GM19238 (cell line): ENCODE results near the gene TTYH1.
"Not testable (repeated sequence)": the region's sequence is repeated elsewhere in the genome, so short reads cannot be mapped to it uniquely, and the experiment has no call there.

Experiments used
- DNase-seq: peaks from one replicate; pipeline ENCODE4 v3.0.0; 2011; ENCODE audit warnings: low spot score; ENCODE audit not compliant: insufficient read length

Gene TTYH1

DNA sequence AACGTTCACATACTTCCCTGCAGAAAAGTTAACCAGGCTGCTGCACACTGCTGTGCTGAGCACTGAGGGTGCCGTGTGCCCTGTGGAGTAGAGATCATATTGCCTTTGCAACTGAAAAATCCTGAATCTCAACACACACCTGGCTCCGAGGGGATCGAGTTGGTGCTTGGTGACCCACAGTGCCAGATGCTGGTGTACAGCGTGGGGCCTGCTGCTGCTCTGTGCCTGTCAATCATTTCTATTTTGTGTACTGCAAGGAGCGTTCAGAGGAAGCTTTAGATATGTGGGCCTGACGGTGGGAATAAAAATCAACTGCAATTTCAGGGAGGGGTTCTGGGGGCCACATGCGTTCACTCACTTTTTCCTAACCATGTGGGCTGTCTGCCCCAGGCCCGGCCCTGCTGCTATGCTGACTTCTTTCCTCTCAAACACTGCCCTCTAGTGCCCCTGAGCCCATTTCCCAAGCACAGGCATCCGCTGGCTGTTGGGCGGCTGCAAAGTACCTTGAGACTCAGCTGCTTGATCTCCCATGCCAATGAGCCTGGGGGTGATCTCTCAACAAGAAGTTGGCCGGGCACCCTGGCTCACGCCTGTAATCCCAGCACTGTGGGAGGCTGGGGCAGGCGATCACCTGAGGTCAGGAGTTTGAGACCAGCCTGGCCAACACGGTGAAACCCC lies 24.0 kb downstream of the TTYH1 start:
- DNase-seq, result no peak

DNA sequence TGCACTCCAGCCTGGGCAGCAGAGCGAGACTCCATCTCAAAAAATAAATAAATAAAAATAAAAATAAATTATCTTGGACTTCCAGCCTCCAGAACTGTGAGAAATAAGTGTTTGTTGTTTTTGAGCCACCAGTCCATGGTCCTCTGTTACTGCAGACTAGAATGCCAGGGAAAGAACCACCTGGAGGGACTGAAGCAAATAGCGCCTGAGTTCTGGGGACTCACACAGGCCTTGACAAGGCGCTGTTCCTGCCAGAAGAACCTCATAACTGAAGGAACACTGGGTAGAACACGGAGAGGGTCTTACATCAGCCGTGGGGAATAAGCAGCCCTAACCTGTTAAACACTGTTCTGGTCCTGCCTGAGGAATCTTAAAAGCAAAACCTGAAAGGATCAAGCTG lies 25.4 kb downstream of the TTYH1 start:
- no peak for DNase-seq

DNA sequence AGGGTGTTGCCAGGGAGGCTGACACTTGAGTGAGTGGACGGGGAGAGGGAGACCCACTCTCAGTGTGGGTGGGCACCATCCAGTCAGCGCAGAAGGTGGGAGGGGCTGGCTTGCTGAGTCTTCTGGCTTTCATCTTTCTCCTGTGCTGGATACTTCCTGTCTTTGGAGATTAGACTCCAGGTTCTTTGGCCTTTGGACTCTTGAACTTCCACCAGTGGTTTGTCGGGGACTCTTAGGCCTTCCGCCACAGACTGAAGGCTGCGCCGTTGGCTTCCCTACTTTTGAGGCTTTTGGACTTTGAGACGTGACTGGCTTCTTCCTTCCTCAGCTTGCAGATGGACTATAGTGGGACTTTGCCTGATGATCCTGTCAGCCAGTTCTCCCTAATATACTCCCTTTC lies 29.5 kb downstream of the TTYH1 start:
- no peak for DNase-seq

DNA sequence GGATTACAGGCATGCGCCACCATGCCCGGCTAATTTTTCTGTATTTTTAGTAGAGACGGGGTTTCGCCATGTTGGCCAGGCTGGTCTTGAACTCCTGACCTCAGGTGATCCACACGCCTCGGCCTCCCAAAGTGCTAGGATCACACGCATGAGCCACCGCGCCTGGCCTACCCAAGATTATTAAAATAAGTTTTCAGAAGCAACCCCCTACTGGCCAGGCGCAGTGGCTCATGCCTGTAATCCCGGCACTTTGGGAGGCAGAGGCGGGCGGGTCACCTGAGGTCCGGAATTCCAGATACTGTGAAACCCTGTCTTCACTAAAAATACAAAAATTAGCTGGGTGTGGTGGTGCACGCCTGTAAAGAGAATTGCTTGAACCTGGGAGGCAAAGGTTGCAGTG lies 31.1 kb downstream of the TTYH1 start:
- DNase-seq, result not testable (repeated sequence)

DNA sequence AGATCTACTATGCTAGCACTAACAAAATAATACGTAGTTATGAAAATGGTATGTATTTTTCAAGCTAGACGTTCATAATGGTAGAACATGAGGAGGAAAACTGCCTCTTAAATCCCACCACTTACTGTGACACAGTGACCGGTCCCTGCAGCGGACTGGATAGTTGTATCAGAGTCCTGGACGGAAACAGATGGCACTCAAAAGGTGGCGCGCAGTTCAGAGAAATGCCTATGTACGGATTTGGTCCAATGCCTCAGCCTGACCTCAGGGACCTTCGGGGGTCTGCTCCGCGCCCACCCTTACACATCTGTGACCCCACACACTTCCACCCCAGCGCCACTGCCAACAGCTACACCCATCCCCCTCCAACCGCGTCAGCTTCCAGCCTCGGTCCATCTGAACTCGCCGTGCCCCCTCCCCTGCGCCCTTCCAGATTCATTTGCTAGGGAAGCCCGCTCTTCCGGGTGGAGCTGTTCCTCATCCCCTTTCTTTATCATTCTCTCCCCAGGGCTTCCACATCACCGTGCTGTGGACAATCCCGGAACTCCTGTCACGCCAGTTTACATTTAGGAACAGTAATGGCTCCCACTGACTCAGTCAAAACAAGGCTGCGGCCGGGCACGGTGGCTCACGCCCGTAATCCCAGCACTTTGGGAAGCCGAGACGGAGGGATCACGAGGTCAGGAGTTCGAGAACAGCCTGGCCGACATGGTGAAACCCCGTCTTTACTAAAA lies 32.9 kb downstream of the TTYH1 start:
- no peak for DNase-seq

DNA sequence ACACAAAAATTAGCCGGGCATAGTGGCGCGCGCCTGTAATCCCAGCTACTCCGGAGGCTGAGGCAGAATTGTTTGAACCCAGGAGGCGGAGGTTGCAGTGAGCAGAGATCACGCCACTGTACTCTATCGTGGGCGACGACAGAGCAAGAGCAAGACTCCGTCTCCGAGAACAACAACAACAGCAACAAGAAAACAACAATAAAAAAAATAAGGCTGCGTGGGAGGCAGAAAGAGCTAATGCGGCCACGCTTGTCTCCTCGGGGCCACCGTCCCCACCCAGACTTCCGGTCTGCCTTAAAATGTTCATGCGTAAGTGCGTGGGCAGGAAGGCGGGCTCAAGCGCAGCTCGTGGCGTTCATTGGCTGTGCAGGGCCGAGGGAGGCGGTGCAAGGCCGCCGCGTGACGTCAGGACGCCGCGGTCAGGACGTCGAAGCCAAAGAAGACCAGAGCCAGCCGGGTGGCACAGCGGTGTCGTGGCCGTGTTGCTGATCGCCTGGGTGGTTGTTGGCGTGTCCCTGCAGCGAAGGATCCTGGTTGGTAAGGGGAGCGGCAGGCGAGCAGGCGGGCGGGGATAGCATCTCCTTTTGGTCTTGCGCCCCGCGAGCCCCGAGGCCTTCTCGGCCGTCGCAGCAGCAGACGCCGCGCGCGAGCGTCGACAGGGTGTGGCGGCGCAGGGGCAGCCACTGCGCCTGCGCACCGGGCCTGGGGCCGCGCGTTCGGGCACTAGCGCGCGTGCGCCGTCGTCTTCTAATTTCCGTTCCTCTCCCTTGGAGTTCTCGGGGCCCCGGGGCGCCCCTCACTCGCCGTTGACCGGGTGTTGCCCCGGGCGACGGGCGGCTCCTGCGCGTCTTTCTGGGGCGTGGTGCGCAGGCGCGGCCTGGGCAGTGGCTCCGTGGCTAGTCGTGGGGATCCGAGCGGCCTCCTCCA lies 33.8 kb downstream of the TTYH1 start, which contains the start of gene LENG8:
LENG8 (plus strand) TSS at position 426 of the 927 bp plus-strand sequence. CDS start 2,146 bp downstream, outside the sequence.
- DNase-seq, result peak; percentile 95

DNA sequence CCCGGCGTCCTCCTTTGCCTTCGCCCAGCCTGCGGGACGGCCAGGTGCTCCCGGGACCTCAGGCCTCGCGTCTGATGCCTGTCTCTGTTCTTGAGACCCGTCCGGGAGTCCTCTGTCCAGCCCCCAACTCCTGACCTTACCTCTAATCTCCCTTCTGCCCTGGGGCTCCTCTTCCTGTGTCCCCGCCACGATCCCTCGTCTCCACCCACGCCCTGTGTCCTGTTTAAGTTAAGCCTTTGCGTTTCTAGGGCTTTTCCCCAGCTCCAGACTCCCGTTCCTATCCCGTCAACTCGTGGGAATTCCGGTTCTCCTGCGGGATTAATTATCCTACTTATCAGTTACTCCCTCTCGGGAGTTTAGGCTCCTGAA lies 34.4 kb downstream of the TTYH1 start:
- DNase-seq, result no peak

DNA sequence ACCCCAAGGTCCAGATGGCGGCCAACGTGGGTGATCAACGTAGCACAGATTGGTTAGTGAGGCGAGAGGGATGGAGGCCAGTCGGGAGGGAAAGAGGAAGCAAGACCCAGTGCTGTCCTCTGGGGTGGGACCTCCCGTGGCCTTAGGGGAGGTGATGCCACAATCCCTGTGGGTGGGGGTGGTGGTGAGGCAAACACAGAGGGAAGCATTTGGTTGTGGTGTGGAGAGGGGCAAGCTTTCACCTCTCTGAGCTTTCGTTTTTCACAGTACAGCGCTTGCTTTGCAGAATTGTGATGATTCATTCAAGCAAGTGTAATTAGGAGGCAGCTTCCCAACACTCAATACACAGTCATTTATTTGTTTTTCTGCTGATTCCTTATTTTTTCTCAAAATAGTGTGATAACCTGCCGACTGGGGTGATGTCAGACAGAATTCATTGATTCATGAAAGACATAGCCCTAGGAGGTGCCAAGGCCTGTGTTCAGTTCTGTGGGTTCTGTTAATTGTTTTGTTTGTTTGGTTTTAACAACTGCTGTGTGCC lies 36.1 kb downstream of the TTYH1 start:
- DNase-seq, result no peak

DNA sequence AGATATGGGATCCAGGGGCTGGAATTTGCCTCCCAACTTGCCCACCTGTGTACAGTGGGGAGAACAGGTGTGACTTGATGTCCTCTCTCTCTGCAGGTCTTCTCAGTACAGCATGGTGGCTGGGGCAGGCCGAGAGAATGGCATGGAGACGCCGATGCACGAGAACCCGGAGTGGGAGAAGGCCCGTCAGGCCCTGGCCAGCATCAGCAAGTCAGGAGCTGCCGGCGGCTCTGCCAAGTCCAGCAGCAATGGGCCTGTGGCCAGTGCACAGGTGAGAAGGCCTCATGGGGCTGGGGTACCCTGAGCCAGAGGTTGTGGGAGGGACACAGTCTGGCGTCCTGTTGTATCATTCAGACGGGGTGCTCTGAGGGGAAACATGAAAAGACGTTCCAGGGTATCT lies 36.7 kb downstream of the TTYH1 start:
- no peak for DNase-seq

DNA sequence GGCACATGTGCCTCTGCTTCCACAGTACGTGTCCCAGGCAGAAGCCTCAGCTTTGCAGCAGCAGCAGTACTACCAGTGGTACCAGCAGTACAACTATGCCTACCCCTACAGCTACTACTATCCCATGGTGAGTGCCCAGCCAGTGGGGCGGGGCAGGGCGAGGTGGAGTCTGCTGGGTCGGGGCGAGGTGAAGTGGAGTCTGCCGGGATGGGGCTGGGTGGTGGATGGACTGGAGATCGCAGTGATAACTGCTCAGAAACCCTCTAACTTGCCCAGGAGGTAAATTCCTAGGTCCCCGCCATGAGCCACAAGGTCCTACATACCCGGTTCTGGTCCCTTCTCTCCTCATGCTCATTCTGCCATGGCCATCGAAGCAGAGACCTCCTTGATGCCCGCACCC lies 37.4 kb downstream of the TTYH1 start:
- no peak for DNase-seq

DNA sequence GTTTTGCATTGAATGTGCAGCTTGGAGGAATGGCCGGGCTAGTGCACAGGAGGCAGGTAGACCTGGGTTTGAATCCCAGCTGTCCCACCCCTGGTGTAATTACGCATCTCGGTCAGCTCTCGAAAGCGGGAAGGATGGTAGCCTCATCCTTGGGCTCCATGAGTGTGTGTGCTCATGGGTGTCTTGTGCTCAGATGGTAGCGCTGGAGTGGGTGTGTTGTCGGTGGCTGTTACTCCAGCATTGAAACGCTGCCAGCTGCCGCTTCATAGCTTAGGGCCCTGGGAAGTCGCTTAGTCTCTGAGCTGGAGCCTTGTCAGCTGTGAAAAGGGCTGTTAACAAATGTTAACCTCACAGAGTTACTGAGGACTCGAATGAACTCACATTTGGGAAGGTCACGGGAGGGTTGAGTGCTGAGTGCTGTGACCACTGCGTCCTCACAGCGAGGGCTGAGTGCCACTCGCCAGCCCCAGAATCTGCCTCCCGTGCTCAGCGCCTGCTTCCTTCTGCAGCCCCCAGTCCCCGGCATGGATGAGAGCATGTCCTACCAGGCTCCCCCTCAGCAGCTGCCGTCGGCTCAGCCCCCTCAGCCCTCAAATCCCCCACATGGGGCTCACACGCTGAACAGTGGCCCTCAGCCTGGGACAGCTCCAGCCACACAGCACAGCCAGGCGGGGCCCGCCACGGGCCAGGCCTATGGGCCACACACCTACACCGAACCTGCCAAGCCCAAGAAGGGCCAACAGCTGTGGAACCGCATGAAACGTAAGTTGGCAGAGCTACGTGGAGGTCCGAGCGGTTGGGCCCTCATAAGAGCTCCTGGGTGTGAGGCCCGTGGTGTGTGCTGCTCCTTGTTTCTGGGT lies 38.9 kb downstream of the TTYH1 start:
- no peak for DNase-seq

DNA sequence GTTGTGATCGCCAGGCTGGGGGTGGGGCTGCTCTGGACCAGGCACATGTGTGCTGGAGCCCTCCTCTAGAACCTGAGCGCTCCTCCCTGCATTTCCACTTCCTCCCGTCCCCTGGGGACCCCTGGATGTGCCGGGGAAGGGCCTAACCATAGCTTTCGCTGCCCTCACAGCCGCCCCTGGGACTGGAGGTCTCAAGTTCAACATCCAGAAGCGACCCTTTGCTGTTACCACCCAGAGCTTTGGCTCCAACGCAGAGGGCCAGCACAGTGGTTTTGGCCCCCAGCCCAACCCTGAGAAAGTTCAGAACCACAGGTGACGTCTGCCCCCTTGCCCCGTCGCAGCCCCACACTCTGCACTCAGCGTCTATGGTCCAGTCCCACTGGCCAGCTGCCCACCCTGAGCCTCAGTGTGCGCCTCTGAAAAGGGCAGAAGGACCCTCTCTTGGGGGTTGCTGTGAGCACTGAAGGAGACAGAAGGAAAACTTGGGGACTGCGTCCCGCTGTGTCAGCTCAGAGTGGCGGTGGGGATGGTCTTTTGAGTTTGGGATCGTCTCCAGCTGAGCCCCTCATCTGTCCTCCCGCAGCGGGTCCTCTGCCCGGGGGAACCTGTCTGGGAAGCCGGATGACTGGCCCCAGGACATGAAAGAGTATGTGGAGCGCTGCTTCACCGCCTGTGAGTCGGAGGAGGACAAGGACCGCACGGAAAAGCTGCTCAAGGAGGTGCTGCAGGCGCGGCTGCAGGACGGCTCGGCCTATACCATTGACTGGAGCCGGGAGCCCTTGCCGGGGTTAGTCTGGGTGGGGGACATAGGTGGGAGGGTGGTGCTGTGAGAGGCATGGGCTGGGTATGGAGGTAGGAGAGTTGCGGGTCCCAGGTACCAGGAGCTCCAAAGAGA lies 39.8 kb downstream of the TTYH1 start:
- DNase-seq, result no peak

DNA sequence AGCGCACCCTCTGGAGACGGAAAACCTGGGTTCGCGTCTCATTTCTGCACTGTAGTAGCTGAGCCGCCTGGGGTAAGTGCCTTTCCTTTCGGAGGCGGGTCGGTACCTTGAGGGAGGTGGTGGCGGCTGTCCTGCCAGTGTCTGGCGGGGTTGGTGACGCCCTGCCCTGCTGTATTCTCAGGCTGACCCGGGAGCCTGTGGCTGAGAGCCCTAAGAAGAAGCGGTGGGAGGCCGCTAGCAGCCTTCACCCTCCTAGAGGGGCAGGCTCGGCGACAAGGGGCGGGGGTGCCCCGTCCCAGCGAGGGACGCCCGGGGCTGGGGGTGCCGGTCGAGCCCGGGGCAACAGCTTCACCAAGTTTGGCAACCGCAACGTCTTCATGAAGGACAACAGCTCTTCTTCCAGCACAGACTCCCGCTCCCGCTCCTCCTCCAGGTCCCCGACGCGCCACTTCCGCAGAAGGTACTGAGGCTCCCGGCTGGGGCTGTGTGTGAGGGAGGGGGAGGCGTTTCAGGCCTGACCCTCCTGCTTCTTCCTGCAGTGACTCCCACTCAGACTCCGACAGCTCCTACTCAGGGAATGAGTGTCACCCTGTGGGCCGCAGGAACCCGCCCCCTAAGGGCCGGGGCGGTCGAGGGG lies 40.6 kb downstream of the TTYH1 start:
- no peak for DNase-seq

DNA sequence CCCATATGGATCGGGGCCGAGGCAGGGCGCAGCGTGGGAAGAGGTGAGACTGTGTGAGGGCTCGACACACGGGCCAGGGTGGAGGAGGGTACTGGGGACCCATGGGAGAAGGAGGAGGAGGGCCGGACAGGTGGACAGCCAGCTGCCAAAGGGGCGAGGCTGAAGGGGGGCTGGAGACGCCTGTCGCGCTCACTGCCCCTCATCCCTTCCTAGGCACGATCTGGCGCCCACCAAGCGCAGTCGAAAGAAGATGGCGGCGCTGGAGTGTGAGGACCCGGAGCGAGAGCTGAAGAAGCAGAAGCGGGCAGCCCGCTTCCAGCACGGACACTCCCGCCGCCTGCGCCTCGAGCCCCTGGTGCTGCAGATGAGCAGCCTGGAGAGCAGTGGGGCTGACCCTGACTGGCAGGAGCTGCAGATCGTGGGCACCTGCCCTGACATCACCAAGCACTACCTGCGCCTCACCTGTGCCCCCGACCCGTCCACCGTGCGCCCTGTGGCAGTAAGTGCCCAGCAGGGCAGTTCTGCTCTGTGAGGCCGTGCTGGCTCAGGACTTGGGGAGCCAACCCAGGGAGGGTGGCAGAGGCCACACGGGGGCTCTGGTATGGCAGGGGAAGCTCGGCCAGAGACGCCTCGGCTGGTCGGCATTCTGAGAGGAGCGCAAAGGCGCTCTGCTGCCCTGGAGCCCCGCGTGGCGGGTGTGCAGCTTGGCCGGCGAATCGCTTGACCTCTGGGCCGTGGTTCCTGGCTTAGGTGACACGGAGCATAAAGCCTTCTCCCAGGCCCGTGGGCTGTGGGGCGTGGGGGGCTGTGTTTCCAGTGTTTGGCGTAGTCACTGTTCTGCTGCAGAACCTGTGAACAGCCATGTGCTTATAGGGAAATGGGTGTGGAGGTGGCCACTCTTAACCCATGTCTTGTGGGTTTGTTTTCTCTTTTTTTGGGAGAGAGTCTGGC lies 41.4 kb downstream of the TTYH1 start:
- no peak for DNase-seq

DNA sequence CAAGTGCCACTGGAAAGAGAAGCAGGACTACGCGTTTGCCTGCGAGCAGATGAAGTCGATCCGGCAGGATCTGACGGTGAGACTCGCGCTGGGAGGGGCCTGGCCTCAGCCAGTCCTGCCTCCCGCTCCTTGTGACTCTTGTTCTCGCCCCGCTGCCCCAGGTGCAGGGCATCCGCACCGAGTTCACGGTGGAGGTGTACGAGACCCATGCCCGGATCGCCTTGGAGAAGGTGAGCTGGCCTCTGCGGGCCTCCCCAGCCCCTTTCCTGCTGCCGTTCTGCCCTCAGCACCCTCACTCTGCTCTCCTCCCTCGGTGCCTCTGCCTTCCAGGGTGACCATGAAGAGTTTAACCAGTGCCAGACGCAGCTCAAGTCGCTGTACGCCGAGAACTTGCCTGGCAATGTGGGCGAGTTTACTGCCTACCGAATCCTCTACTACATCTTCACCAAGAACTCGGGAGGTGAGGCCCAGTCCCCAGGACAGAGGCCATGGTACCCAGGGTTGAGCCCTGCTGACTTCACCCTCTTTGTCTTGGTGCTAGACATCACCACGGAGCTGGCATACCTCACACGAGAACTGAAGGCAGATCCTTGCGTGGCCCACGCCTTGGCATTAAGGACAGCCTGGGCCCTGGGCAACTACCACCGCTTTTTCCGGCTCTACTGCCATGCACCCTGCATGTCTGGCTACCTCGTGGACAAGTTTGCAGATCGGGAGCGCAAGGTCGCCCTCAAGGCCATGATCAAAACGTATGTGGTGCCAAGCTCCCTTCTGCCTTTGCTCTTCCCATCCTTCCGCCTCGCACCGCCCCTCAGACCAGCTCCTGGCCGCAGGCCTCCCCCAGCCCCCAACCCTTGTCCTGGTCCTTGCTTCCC lies 42.7 kb downstream of the TTYH1 start:
- DNase-seq, result no peak

DNA sequence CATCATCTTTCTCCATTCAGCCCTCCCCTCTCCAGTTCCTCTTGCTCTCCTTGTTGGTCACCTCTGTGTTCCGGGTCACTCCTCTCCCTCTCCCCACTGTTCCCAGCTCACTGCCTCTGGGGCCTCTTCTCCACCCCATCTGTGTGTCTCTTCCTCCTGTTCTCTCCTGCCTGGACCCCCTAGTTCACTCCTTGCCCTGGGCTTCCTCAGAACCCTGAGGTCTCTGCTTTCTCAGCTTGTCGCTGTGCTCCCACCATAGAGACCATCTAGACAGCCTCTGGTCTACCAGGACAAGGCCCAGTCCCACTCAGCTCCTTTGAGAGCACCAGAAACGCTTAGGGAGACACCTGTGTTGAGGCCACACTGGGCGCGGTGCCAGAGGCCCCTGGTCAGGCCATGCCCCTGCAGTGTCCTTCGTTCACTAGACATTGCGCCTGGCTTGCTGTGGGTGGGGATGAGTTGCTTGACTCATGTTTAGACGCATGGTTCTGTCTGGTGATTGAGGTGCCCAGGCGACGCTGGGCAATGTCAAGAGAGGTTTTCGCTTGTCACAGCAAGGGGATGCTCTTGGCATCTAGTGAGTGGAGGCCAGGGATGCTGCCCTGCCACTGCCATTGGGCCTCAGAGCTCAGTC lies 43.5 kb downstream of the TTYH1 start:
- no peak for DNase-seq
